ENCODE results near the gene HES3.

HES3 gene

GRCh38 chr1:6274622-6275139 lies 30.7 kb downstream of the HES3 start:
- Mint-ChIP-seq H3K36me3 (ENCODE audit: insufficient read depth) (peaks cover 4% of the 10 kb centered on the region), H3K4me3 (no peak overlapping the region), H3K27me3 (no peaks in the 10 kb centered on the region), H3K9me3 (no peaks in the 10 kb centered on the region), H3K4me1 (no peaks in the 10 kb centered on the region), H3K27ac (ENCODE audit: low read depth) (no peak overlapping the region)
- ATAC-seq (replicated peaks; ENCODE audit: extremely low read depth, poor library complexity, severe bottlenecking) (no peak), DNase-seq (ENCODE audit: low spot score in 2 of 2) (no peak)

DNA sequence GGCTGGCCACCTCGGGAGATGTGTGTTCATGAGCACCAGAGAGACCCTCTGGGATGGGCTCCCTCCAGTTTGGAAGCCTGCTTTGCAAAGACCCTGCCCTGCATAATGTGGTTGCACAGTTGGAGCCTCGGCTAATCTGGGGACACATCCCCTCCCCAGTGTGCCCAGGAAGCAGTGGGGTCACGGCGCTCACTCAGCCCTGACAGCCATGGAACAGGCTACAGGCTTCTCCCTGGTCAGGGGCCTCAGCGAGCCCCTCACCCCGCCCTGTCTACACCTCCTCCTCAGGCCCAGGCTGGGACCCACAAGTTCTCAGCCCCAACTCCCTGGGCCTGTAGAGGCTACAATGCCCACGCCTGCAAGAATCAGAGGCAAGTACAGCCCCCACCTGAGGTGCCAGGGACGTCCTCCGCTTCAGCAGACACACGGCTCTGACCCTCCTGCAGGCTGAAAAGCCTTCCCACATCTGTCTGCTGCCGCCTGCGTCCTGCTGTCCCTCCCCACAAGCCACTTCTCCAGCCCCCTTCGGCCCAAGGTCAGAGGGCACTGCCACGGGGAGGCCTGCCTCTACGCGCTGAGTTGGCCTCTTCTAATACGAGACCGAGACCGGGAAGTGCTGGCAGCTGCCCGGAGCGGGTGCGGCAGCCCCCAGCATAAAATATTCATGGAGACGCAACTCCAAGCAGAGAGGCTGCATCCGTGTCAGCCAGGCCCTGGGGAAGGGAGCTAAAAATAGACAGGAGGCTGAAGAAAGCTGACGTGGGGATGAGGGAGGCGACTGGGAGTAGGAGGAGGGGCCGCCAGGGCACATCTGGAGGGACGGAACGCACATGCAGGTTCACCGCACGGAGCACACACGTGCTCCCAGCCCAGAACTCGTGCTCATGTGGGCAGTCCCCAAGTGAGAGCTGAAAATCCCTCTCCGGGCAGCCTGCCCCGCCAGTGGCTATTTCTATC lies 32.1 kb downstream of the HES3 start:
- Mint-ChIP-seq H3K36me3 (ENCODE audit: insufficient read depth) (peaks cover 4% of the 10 kb centered on the region), H3K4me3 (no peak overlapping the region), H3K27me3 (no peaks in the 10 kb centered on the region), H3K4me1 (no peaks in the 10 kb centered on the region), H3K27ac (ENCODE audit: low read depth) (no peak overlapping the region), H3K9me3 (no peaks in the 10 kb centered on the region)
- DNase-seq (ENCODE audit: low spot score in 2 of 2) (no peak), ATAC-seq (replicated peaks; ENCODE audit: extremely low read depth, poor library complexity, severe bottlenecking) (no peak)

- Mint-ChIP-seq H3K4me3 (no peak overlapping the region), H3K27ac (ENCODE audit: low read depth) (no peak overlapping the region), H3K36me3 (ENCODE audit: insufficient read depth) (peaks cover 4% of the 10 kb centered on the region), H3K9me3 (no peaks in the 10 kb centered on the region), H3K4me1 (no peaks in the 10 kb centered on the region), H3K27me3 (no peaks in the 10 kb centered on the region)
- ATAC-seq (replicated peaks; ENCODE audit: extremely low read depth, poor library complexity, severe bottlenecking), result no peak
- no peak for DNase-seq (ENCODE audit: low spot score in 2 of 2)
Observed at GRCh38 chr1:6276811-6277555, 33.0 kb downstream of the HES3 start.

DNA sequence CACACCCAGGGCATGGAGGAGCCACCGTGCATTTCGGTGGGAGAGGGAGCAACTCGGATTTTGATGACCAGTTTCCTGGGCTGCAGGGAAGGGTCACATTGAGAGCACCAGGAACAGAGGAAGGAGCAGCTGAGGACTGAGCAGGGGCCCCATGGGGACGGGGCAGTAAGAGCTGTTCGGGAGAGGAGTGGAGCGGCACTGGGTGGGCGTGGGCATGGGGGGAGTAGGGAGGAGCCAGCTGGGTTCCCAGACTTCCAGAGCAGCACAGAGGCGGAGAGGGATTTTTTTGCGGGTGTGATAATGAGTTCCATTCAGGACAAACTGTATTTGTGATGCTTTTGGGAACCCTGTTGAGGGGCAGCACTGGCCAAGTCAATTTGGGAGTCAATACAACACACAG lies 34.3 kb downstream of the HES3 start:
- ATAC-seq (replicated peaks; ENCODE audit: extremely low read depth, poor library complexity, severe bottlenecking) (no peak), DNase-seq (ENCODE audit: low spot score in 2 of 2) (no peak)
- H3K27ac Mint-ChIP-seq (ENCODE audit: low read depth), result no peak overlapping the region
- H3K36me3 Mint-ChIP-seq (ENCODE audit: insufficient read depth), result peaks cover 4% of the 10 kb centered on the region
- no peaks in the 10 kb centered on the region for H3K4me1 Mint-ChIP-seq
- H3K9me3 Mint-ChIP-seq, result no peaks in the 10 kb centered on the region
- no peaks in the 10 kb centered on the region for H3K27me3 Mint-ChIP-seq
- H3K4me3 Mint-ChIP-seq, result no peak overlapping the region

DNA sequence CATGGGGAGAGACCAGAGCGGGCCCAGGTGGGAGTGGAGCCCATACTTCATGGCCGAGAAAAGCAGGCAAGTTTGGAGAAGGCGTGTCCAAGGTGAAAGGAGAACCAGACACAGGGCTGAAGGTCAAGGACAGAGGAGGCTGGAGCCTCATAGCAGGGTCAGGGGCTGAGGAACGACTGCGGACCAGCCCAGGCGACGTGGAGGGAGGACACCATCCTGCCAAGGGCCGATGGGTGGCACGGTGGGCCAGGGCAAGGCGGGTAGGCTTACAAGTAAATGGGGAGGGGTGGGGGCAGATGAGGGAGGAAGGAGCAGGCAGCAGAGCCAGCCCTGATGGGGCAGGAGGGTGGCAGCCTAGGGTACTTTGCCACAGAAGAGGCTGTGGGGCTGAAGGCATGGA lies 35.1 kb downstream of the HES3 start:
- Mint-ChIP-seq H3K36me3 (ENCODE audit: insufficient read depth) (peaks cover 4% of the 10 kb centered on the region), H3K4me3 (no peak overlapping the region), H3K27me3 (no peaks in the 10 kb centered on the region), H3K4me1 (no peaks in the 10 kb centered on the region), H3K9me3 (no peaks in the 10 kb centered on the region), H3K27ac (ENCODE audit: low read depth) (no peak overlapping the region)
- ATAC-seq (replicated peaks; ENCODE audit: extremely low read depth, poor library complexity, severe bottlenecking) (no peak), DNase-seq (ENCODE audit: low spot score in 2 of 2) (no peak)

DNA sequence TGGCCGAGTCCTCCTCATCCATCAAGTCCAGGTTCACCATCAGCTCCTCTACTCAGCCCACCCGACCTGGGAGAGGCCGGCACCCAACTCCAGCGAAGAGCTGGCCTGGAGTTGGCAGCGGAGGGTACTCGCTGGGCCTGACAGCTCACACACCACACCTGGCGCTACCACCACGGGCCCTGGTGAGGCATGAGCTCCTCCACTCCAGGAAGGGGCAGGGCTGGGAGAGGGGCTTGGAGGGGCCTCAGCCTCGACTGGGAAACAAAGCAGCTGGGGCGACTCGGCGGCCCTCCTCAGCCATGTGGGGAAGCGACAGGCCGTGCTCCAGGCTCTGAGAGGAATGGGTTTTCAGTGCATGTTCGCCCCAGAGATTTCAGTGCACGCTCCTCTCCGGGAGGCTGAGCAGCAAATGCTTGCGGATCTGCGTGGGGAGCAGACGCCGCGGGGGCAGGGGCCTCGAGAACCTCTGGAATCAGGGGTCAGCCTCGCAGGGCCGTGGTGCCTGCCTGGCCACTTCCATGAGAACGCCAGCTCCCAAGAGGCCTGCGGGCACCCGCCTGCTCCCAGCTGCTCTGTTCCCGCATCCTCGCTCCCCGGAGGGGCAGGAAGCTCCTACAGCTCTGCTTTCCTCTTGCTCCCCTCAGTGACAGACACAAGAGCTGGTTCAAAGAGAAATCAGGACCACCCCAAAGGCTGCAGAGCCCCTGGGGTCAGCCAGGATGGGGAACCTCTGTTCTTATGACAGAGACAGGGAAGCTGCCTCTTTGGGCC lies 35.8 kb downstream of the HES3 start:
- H3K27ac Mint-ChIP-seq (ENCODE audit: low read depth), result no peak overlapping the region
- DNase-seq (ENCODE audit: low spot score in 2 of 2) (no peak), ATAC-seq (replicated peaks; ENCODE audit: extremely low read depth, poor library complexity, severe bottlenecking) (no peak)
- no peaks in the 10 kb centered on the region for H3K4me1 Mint-ChIP-seq
- no peak overlapping the region for H3K4me3 Mint-ChIP-seq
- peaks cover 4% of the 10 kb centered on the region for H3K36me3 Mint-ChIP-seq (ENCODE audit: insufficient read depth)
- no peaks in the 10 kb centered on the region for H3K9me3 Mint-ChIP-seq
- H3K27me3 Mint-ChIP-seq, result no peaks in the 10 kb centered on the region

DNA sequence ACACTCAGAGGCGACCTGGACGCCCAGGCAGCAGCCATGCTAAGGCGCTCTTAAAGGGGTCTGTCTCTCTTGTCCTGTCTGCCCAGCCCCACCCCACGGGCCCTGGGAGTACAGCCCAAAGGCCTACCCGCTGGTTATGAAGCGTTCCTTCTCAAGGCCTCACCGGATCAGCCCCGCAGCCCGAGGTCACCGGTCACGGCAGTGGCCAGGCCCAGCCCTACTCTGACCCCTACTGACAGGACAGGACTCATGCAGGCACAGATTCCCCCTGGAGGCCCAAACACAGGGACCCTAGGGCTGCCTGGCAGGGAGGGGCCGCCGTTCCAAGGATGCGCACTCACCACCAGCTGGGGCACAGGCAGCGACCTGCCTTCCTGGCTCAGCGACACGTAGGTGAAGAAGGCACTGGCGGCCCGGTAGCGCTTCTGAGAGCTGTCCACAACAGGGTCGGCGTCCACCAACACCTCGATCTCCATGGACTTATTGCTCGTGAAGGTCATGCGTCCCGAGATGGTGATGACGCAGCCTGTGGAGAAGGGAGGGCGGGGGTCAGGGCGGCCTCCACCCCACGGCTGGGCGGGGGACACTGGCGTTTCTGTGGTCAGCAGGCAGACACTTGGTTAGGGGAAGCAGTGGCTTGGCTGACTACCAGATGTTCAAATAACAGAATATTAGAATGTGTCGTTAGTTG lies 36.9 kb downstream of the HES3 start:
- Mint-ChIP-seq H3K4me3 (no peak overlapping the region), H3K27me3 (no peaks in the 10 kb centered on the region), H3K36me3 (ENCODE audit: insufficient read depth) (peaks cover 4% of the 10 kb centered on the region), H3K27ac (ENCODE audit: low read depth) (no peak overlapping the region), H3K9me3 (no peaks in the 10 kb centered on the region), H3K4me1 (no peaks in the 10 kb centered on the region)
- DNase-seq (ENCODE audit: low spot score in 2 of 2) (no peak), ATAC-seq (replicated peaks; ENCODE audit: extremely low read depth, poor library complexity, severe bottlenecking) (no peak)

GRCh38 chr1:6281511-6282402 lies 37.8 kb downstream of the HES3 start:
- H3K9me3 Mint-ChIP-seq, result no peaks in the 10 kb centered on the region
- no peaks in the 10 kb centered on the region for H3K27me3 Mint-ChIP-seq
- ATAC-seq (replicated peaks; ENCODE audit: extremely low read depth, poor library complexity, severe bottlenecking) (no peak), DNase-seq (ENCODE audit: low spot score in 2 of 2) (no peak)
- no peak overlapping the region for H3K27ac Mint-ChIP-seq (ENCODE audit: low read depth)
- no peak overlapping the region for H3K4me3 Mint-ChIP-seq
- no peaks in the 10 kb centered on the region for H3K4me1 Mint-ChIP-seq
- peaks cover 4% of the 10 kb centered on the region for H3K36me3 Mint-ChIP-seq (ENCODE audit: insufficient read depth)

DNA sequence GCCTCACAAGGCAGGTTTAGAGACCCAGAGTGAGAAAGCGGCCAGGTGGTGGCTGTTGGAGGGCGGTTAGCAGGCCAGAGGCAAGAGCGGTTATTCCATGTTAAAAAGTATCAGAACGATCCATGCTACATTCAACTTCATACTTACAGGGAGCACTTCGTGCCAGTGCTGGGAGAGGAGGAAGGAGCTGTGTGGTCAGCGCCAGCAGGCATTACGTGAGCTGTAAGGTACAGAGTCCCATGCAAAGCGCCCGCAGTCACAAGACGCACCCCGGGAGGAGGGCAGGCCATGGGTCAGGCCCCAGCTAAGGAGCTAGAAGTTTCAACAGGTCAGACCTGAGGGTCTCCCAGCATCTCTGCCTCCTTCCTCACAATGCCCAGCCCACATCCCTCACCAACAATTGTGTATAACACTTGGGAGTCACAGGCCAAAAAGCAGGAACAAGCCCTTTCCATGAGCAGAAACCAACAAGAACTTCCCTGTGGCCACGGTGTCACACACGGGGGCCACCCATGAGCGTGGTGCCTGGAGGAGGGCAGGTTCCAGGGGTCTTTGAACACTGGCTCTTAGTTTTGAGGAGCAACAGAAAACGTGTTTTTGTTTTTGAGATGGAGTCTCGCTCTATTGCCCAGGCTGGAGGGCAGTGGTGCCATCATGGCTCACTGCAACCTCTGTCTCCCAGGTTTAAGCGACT lies 38.7 kb downstream of the HES3 start:
- H3K36me3 Mint-ChIP-seq (ENCODE audit: insufficient read depth), result peaks cover 4% of the 10 kb centered on the region
- no peaks in the 10 kb centered on the region for H3K9me3 Mint-ChIP-seq
- DNase-seq (ENCODE audit: low spot score in 2 of 2), result no peak
- H3K27me3 Mint-ChIP-seq, result no peaks in the 10 kb centered on the region
- no peak overlapping the region for H3K27ac Mint-ChIP-seq (ENCODE audit: low read depth)
- H3K4me3 Mint-ChIP-seq, result no peak overlapping the region
- no peak for ATAC-seq (replicated peaks; ENCODE audit: extremely low read depth, poor library complexity, severe bottlenecking)
- H3K4me1 Mint-ChIP-seq, result no peaks in the 10 kb centered on the region

DNA sequence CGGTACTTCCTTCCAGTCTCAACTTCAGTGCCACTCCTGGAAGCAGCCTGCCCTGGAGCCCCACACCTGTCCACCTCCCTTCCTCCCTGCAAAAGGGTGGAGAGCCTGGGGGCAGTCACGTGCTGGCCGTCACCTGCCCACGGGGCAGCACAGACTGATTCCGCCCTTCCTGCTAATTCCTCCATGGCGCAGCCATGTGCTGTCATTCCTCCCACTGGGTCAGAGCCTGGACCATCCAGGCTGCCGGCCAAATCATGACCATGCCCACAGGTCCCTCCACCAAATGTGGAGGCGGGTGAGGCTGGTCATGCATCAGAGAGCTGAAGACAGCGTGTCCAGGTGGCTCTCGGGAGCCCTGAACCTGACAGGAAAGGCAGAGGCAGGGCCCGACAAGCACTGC lies 41.4 kb downstream of the HES3 start:
- Mint-ChIP-seq H3K4me3 (no peak overlapping the region), H3K27me3 (no peaks in the 10 kb centered on the region), H3K27ac (ENCODE audit: low read depth) (peak overlapping the region; percentile 21), H3K9me3 (no peaks in the 10 kb centered on the region), H3K36me3 (ENCODE audit: insufficient read depth) (peaks cover 2% of the 10 kb centered on the region), H3K4me1 (no peaks in the 10 kb centered on the region)
- no peak for ATAC-seq (replicated peaks; ENCODE audit: extremely low read depth, poor library complexity, severe bottlenecking)
- DNase-seq (ENCODE audit: low spot score in 2 of 2), result no peak

DNA sequence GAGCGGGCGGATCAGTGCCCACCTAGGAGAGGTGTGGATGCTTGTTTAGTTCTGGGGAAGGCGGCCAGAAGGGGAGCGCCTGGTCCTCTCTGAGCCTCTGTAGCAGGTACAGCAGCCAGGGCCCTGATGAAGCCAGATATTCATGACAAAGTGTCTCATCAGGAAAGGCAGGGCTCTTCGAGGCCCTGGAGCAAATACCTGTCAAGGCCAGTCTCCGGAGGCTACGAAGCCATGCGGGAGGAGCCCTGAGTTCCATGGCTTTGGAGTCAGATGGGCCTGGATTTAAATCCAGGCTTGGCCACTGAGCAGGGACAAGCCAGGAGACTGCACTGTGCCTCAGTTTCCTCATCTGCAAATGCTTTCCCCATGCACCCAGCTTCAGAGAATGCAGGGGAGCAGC lies 42.3 kb downstream of the HES3 start:
- H3K27me3 Mint-ChIP-seq, result no peaks in the 10 kb centered on the region
- H3K4me3 Mint-ChIP-seq, result no peak overlapping the region
- no peaks in the 10 kb centered on the region for H3K9me3 Mint-ChIP-seq
- ATAC-seq (replicated peaks; ENCODE audit: extremely low read depth, poor library complexity, severe bottlenecking) (no peak), DNase-seq (ENCODE audit: low spot score in 2 of 2) (no peak)
- no peak overlapping the region for H3K27ac Mint-ChIP-seq (ENCODE audit: low read depth)
- no peaks in the 10 kb centered on the region for H3K4me1 Mint-ChIP-seq
- H3K36me3 Mint-ChIP-seq (ENCODE audit: insufficient read depth), result peaks cover 2% of the 10 kb centered on the region
